ENCODE data around the gene MZF1. TPM values are rescaled to one million over a fixed set of nuclear protein-coding genes. Genes with fewer than 3 reads are reported as not detected.
A peak's percentile ranks its signal among the peaks of the same experiment; 100 is the strongest.

MZF1 gene
- total RNA-seq, 1 donor from 2014 or later: 17.4 TPM

DNA sequence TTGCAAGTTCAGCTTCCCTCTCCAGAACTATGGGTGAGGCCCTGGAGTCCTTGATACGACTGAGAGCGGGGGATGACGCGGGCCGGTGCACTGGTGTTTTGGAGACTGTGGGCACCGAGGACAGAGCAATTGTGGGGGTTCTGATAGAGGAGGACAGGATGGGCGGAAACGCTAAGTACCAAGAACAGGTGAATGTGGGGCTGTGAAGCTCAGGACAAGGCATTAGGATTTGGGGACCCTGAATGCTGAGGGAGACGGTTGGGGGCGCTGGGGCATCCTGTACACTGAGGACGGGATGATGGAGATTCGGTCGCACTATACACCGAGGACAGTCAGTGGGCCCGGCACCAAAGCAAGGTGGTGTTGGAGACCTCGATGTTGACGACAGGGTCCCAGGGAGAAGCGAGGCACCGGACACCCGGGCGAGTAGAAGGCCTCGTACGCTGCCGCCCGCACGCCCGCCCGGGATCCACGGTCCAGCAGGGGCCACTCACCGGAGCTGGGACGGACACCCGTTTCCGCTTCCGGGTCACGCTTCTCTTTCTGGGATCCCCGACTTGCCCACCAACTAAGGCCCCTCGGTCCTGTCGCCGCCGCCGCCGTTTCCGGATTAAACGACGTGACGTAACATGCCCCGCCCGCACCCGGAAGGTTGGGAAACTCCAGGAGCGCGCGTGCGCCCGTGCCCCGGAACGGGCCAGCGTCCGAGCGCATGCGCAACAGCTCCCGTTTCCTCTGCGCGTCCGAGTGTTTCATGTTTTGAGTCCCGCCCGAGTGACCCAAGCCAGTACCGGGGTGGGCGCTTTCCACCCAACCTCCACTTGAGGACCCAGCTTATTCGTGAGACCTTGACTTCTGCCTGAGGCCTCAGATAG is 18.4 kb downstream of the MZF1 start, which contains the start of gene CHMP2A:
Gene CHMP2A (minus strand): TSS at position 612 of the 875 bp plus-strand sequence. CDS start 893 bp downstream, outside the sequence.
- H3K4me3 Mint-ChIP-seq (ENCODE audit: unreplicated experiment): peak within 1 kb of the TSS; percentile 97
- peak within 1 kb of the TSS; percentile 92 for H3K4me2 ChIP-seq (ENCODE audit: low read length)
- no peaks in the 10 kb centered on the region for H3K27me3 Mint-ChIP-seq (ENCODE audit: low read depth, unreplicated experiment)
- peak within 1 kb of the TSS; percentile 98 for H3K27ac Mint-ChIP-seq (ENCODE audit: unreplicated experiment)
- FAIRE-seq (peak; percentile 32), DNase-seq (ENCODE audit: low read depth) (peak; percentile 90)
- peaks cover 62% of the 10 kb centered on the region for H3K79me2 ChIP-seq (ENCODE audit: insufficient read depth, low read length)
- peaks cover 27% of the 10 kb centered on the region for H3K4me1 Mint-ChIP-seq (ENCODE audit: low read depth, unreplicated experiment)
- no peaks in the 10 kb centered on the region for H3K9me3 ChIP-seq (ENCODE audit: insufficient read depth, low read depth, low read length)
- H4K20me1 ChIP-seq (ENCODE audit: insufficient read depth, low read length): peaks cover 42% of the 10 kb centered on the region
- H3K36me3 ChIP-seq (ENCODE audit: insufficient read depth, low read length): peaks cover 32% of the 10 kb centered on the region
- H3K9me3 Mint-ChIP-seq (ENCODE audit: unreplicated experiment): no peaks in the 10 kb centered on the region
- H2AFZ ChIP-seq (ENCODE audit: low read depth, low read length): peak within 1 kb of the TSS; percentile 62
- peaks cover 28% of the 10 kb centered on the region for H3K4me1 ChIP-seq (ENCODE audit: insufficient read depth, low read length)
- H3K4me3 ChIP-seq (ENCODE audit: insufficient read depth, low read depth, low read length): peak within 1 kb of the TSS; percentile 66
- no peak for TF ChIP-seq EZH2 (IDR thresholded peaks at IDR 0.05; ENCODE audit: insufficient read depth, low read length)
- TF ChIP-seq, protein P1, sequence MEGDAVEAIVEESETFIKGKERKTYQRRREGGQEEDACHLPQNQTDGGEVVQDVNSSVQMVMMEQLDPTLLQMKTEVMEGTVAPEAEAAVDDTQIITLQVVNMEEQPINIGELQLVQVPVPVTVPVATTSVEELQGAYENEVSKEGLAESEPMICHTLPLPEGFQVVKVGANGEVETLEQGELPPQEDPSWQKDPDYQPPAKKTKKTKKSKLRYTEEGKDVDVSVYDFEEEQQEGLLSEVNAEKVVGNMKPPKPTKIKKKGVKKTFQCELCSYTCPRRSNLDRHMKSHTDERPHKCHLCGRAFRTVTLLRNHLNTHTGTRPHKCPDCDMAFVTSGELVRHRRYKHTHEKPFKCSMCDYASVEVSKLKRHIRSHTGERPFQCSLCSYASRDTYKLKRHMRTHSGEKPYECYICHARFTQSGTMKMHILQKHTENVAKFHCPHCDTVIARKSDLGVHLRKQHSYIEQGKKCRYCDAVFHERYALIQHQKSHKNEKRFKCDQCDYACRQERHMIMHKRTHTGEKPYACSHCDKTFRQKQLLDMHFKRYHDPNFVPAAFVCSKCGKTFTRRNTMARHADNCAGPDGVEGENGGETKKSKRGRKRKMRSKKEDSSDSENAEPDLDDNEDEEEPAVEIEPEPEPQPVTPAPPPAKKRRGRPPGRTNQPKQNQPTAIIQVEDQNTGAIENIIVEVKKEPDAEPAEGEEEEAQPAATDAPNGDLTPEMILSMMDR (IDR thresholded peaks at IDR 0.05; ENCODE audit: insufficient read depth, low read depth, low read length): no peak
- H3K9ac ChIP-seq (ENCODE audit: low read length): peak within 1 kb of the TSS; percentile 89
- H3K36me3 Mint-ChIP-seq (ENCODE audit: low read depth, unreplicated experiment): peaks cover 24% of the 10 kb centered on the region
- no peaks in the 10 kb centered on the region for H3K27me3 ChIP-seq (ENCODE audit: insufficient read depth, low read length)
- peak within 1 kb of the TSS; percentile 78 for H3K27ac ChIP-seq (ENCODE audit: low read depth, low read length)

DNA sequence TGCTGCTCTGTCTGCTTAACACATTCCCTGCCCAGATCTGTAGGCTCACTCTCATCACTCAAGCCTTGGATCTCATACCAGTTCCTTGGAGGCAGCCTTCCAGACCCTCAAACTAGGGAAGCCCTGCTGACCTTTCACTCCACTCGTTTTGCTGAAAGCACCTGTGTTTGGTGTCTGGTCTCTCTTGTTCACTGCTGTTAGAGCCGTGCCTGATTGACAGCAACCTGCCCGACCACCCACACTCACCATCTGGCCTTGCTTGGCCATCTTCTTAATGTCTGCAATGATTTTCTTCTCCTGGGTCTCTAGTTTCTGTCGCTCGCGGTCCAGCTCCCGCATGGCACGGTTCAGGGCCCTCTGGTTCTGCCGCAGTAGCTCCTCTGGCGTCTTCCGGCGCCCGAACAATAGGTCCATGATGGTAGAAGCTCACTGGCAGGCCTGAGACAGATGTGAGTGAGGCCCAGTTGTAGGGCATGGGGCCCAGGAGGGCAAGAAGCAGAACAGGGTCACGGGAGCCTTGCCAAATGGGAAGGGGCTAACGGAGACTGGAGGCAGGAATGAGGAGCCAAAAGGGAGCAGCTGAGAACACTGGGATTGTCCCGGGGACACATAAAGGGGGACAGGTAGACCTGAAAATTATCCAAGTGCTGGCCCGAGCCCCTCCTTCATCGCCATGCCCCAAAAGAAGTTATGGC is 19.2 kb downstream of the MZF1 start:
- peak overlapping the region; percentile 97 for H3K4me3 Mint-ChIP-seq (ENCODE audit: unreplicated experiment)

More for the DNA sequence above, 19.2 kb downstream of the MZF1 start:
- Histone ChIP-seq H3K79me2 (ENCODE audit: insufficient read depth, low read length) (peaks cover 70% of the 10 kb centered on the region), H3K4me2 (ENCODE audit: low read length) (peak overlapping the region; percentile 92), H3K9ac (ENCODE audit: low read length) (peak overlapping the region; percentile 89), H2AFZ (ENCODE audit: low read depth, low read length) (no peak overlapping the region), H3K36me3 (ENCODE audit: insufficient read depth, low read length) (peaks cover 40% of the 10 kb centered on the region), H4K20me1 (ENCODE audit: insufficient read depth, low read length) (peaks cover 50% of the 10 kb centered on the region), H3K4me3 (ENCODE audit: insufficient read depth, low read depth, low read length) (peak overlapping the region; percentile 66), H3K9me3 (ENCODE audit: insufficient read depth, low read depth, low read length) (no peaks in the 10 kb centered on the region), H3K4me1 (ENCODE audit: insufficient read depth, low read length) (peaks cover 23% of the 10 kb centered on the region), H3K27ac (ENCODE audit: low read depth, low read length) (peak overlapping the region; percentile 78), H3K27me3 (ENCODE audit: insufficient read depth, low read length) (no peaks in the 10 kb centered on the region)
- no peaks in the 10 kb centered on the region for H3K27me3 Mint-ChIP-seq (ENCODE audit: low read depth, unreplicated experiment)
- H3K9me3 Mint-ChIP-seq (ENCODE audit: unreplicated experiment): no peaks in the 10 kb centered on the region
- no peak for TF ChIP-seq EZH2 (IDR thresholded peaks at IDR 0.05; ENCODE audit: insufficient read depth, low read length)
- TF ChIP-seq, protein P1 (IDR thresholded peaks at IDR 0.05; ENCODE audit: insufficient read depth, low read depth, low read length): no peak
- no peak for FAIRE-seq
- H3K27ac Mint-ChIP-seq (ENCODE audit: unreplicated experiment): peak overlapping the region; percentile 98
- H3K4me1 Mint-ChIP-seq (ENCODE audit: low read depth, unreplicated experiment): peaks cover 27% of the 10 kb centered on the region
- no peak for DNase-seq (ENCODE audit: low read depth)
- H3K36me3 Mint-ChIP-seq (ENCODE audit: low read depth, unreplicated experiment): peaks cover 24% of the 10 kb centered on the region
